DND-41 (cell line): ENCODE data around the gene PRKAG2.

Experiments
- EZH2 ChIP-seq: IDR thresholded peaks from 3 replicates; pipeline ENCODE4 v1.6.1; 2012; ENCODE audit warnings: borderline replicate concordance, low read depth, mild to moderate bottlenecking, moderate library complexity, low read length, inconsistent platforms; ENCODE audit not compliant: severe bottlenecking
- TF ChIP-seq, protein P1 (sequence below): IDR thresholded peaks from 2 replicates; pipeline ENCODE4 v1.5.1; 2012; ENCODE audit warnings: borderline replicate concordance, low read length, moderate library complexity, mild to moderate bottlenecking; ENCODE audit not compliant: poor library complexity, severe bottlenecking; ENCODE audit errors: extremely low read depth

DNA sequence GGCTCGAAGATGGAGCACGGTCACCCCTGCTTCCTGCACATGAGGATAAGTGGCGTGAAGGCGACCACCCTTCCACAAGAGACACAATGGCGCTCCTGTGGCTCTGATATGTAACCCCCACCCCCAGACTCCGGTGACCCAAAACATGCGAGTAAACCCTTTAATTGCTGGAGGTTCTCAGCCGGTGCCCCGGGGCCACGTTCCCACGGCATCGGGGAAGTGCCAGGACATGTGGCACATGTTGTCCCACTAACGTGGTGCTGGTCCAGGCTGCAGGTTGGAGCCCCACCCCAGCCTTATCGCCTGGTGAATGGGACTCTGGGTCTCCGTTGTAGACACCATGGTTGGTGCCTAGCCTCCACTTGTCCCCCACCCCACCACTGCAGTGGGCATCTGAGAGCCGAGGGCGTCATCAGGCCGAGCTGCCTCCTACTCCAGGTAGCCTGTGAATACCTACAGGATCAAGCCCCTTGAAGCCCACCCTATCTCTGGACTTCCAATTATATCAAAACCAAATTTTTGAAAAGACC lies 132.8 kb downstream of the PRKAG2 start:
- TF ChIP-seq, protein P1, sequence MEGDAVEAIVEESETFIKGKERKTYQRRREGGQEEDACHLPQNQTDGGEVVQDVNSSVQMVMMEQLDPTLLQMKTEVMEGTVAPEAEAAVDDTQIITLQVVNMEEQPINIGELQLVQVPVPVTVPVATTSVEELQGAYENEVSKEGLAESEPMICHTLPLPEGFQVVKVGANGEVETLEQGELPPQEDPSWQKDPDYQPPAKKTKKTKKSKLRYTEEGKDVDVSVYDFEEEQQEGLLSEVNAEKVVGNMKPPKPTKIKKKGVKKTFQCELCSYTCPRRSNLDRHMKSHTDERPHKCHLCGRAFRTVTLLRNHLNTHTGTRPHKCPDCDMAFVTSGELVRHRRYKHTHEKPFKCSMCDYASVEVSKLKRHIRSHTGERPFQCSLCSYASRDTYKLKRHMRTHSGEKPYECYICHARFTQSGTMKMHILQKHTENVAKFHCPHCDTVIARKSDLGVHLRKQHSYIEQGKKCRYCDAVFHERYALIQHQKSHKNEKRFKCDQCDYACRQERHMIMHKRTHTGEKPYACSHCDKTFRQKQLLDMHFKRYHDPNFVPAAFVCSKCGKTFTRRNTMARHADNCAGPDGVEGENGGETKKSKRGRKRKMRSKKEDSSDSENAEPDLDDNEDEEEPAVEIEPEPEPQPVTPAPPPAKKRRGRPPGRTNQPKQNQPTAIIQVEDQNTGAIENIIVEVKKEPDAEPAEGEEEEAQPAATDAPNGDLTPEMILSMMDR = no peak
- TF ChIP-seq EZH2 = no peak
